Epithelial cell of proximal tubule (primary cell): Measurements from ENCODE around the gene ZMIZ1. TPM values are rescaled to one million over a fixed set of nuclear protein-coding genes. Genes with fewer than 3 reads are reported as not detected.

Source experiments
- DNase-seq: peaks from one replicate; pipeline ENCODE4 v3.0.0-alpha.2; 2011; ENCODE audit warnings: low read depth
- H3K4me3 ChIP-seq: 2 replicates; pipeline ENCODE4 v1.5.1; 2011; ENCODE audit warnings: low read depth, mild to moderate bottlenecking, low read length
- total RNA-seq: library from RNA; depleted of rRNA; stranded (reverse); fragments of >200 nt; gene quantifications from 2 replicates; pipeline ENCODE4 v1.2.3, GENCODE V29; 2015
- TF ChIP-seq, protein P1 (sequence below): conservative IDR thresholded peaks from 2 replicates; pipeline ENCODE4 v1.5.1; 2012; ENCODE audit warnings: low read depth, mild to moderate bottlenecking, low read length

The ZMIZ1 gene
- total RNA-seq, 1 donor from 2014 or later = 21.4 TPM

GRCh38 chr10:79116801-79117723 lies 48.3 kb downstream of the ZMIZ1 start:
- no peak for DNase-seq
- no peak overlapping the region for H3K4me3 ChIP-seq
- TF ChIP-seq, protein P1, sequence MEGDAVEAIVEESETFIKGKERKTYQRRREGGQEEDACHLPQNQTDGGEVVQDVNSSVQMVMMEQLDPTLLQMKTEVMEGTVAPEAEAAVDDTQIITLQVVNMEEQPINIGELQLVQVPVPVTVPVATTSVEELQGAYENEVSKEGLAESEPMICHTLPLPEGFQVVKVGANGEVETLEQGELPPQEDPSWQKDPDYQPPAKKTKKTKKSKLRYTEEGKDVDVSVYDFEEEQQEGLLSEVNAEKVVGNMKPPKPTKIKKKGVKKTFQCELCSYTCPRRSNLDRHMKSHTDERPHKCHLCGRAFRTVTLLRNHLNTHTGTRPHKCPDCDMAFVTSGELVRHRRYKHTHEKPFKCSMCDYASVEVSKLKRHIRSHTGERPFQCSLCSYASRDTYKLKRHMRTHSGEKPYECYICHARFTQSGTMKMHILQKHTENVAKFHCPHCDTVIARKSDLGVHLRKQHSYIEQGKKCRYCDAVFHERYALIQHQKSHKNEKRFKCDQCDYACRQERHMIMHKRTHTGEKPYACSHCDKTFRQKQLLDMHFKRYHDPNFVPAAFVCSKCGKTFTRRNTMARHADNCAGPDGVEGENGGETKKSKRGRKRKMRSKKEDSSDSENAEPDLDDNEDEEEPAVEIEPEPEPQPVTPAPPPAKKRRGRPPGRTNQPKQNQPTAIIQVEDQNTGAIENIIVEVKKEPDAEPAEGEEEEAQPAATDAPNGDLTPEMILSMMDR = no peak

GRCh38 chr10:79118286-79119202 lies 49.8 kb downstream of the ZMIZ1 start:
- no peak overlapping the region for H3K4me3 ChIP-seq
- no peak for DNase-seq
- TF ChIP-seq, protein P1 = no peak

DNA sequence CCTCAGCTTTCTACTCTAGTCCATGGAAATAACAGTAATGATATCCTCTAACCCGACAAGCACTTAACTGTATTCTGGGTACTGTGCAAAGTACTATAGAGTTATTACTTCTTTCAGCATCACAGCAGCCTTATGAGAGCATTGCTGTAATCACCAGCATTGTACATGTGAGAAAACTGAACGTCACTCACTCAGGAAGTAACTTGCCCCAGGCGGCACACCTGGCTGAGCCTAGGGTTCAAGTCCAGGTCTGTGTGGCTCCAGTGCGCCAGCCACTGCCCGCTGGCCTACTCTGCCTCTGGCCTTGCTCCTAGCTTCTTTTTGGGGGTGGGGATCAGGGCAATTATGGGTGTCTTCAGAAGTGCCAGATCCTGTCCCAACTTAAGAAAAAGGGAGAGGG lies 50.5 kb downstream of the ZMIZ1 start:
- no peak for DNase-seq
- H3K4me3 ChIP-seq = no peak overlapping the region
- TF ChIP-seq, protein P1 = no peak

GRCh38 chr10:79123547-79123963 lies 54.8 kb downstream of the ZMIZ1 start:
- no peak for DNase-seq
- H3K4me3 ChIP-seq = no peak overlapping the region
- TF ChIP-seq, protein P1 = no peak

DNA sequence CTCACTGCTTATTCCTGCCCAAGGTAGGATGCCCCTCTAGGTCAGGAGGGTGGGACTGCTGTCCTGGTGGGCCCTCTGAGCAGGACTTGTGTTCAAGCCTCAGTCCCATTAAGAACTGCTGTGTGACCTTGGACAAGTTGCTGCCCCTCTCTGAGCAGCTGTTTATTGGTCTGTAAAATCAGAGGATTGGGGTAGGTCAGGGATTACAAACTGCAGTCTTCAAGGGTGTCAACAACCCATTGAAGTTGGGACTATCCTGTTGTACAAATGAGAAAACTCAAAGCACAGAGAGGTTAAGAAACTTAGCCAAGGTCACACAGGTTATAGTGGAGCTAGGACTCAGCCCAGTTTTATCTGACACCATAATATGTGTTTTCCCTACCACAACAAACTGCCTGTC lies 55.3 kb downstream of the ZMIZ1 start:
- no peak for DNase-seq
- H3K4me3 ChIP-seq = no peak overlapping the region

DNA sequence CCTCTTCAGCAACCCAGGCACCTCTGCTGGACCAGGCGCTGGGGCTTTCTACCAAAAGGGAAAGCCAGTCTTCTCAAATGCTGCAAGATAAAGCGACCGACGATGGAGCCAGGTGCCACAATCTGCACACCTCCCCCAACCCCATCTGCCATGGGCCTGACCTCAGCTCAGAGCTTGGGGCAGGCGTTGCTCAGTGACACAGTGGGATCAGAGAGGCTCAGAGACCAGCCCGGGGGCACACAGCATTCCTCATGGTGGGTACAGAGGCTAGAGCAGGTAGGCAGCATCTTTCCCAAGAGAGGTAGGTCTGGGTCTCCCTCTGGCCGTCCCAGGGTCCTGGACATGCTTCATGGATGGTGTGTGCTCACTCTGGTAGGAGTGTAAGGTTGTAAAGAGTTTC lies 56.3 kb downstream of the ZMIZ1 start:
- TF ChIP-seq, protein P1 = no peak
- no peak for DNase-seq
- no peak overlapping the region for H3K4me3 ChIP-seq

More for the DNA sequence above, 55.3 kb downstream of the ZMIZ1 start:
- TF ChIP-seq, protein P1 = no peak
